NT2/D1 (cell line): Measurements from ENCODE around the gene OPA3.

Experiments used
- DNase-seq: peaks from one replicate; pipeline ENCODE4 v3.0.0-alpha.2; 2011; ENCODE audit warnings: low read depth, low spot score
- H3K27me3 ChIP-seq: 2 replicates; pipeline ENCODE4 v1.6.0; 2011; ENCODE audit warnings: mild to moderate bottlenecking; ENCODE audit not compliant: insufficient read length, insufficient read depth
- H3K36me3 ChIP-seq: 2 replicates; pipeline ENCODE4 v1.6.1; 2011; ENCODE audit warnings: mild to moderate bottlenecking, low read length, mixed read lengths; ENCODE audit not compliant: insufficient read depth, insufficient read length
- H3K4me1 ChIP-seq: 2 replicates; pipeline ENCODE4 v1.5.1; 2011; ENCODE audit not compliant: insufficient read depth, insufficient read length
- H3K4me3 ChIP-seq: 2 replicates; pipeline ENCODE4 v1.5.1; 2011; ENCODE audit warnings: low read depth; ENCODE audit not compliant: insufficient read length
- H3K9ac ChIP-seq: 2 replicates; pipeline ENCODE4 v1.6.0; 2011; ENCODE audit warnings: low read depth; ENCODE audit not compliant: insufficient read length
- H3K9me3 ChIP-seq: 2 replicates; pipeline ENCODE4 v1.5.1; 2011; ENCODE audit warnings: mild to moderate bottlenecking, low read length; ENCODE audit not compliant: insufficient read depth
- SUZ12 ChIP-seq: IDR thresholded peaks from 2 replicates; pipeline ENCODE4 v1.6.1; 2011; ENCODE audit not compliant: insufficient read length, insufficient read depth; ENCODE audit errors: extremely low read depth
- YY1 ChIP-seq: IDR thresholded peaks from 2 replicates; pipeline ENCODE4 v1.6.1; 2011; ENCODE audit not compliant: insufficient read length, insufficient read depth
- ZNF274 ChIP-seq: IDR thresholded peaks from 2 replicates; pipeline ENCODE4 v1.6.1; 2011; ENCODE audit warnings: mild to moderate bottlenecking, low read depth, low read length

OPA3 gene

DNA sequence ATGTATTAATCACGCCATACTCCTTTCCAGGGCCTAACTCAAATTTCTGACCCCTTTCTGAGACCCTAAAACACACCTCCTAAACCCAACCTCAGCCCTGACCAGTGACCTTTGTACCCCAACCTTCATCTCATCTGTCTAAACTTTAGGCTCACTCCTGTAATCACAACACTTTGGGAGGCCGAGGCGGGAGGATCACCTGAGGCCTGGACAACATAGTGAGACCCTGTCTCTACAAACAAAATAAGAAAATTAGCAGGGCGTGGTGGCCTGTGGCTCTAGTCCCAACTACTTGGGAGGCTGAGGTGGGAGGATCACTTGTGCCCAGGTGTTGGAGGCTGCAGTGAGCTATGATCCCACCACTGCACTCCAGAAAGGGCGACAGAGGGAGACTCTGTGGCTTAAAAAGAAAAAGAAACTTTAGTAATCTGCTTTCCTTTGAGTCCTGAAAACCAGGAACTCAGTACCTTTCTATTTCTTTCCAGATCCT lies 92.4 kb downstream of the OPA3 start:
- peaks cover 28% of the 10 kb centered on the region for H3K36me3 ChIP-seq
- H3K4me3 ChIP-seq, result no peak overlapping the region

GRCh38 chr19:45489216-45489855 lies 95.3 kb downstream of the OPA3 start:
- DNase-seq, result no peak
- Histone ChIP-seq H3K36me3 (peaks cover 23% of the 10 kb centered on the region), H3K4me3 (no peak overlapping the region), H3K4me1 (peaks cover 2% of the 10 kb centered on the region), H3K27me3 (no peaks in the 10 kb centered on the region), H3K9me3 (no peaks in the 10 kb centered on the region), H3K9ac (no peak overlapping the region)
- no peak for TF ChIP-seq ZNF274
- no peak for TF ChIP-seq YY1
- no peak for TF ChIP-seq SUZ12

More for the DNA sequence above, 92.4 kb downstream of the OPA3 start:
- no peak for TF ChIP-seq ZNF274
- TF ChIP-seq SUZ12, result no peak
- TF ChIP-seq YY1, result no peak
- no peaks in the 10 kb centered on the region for H3K4me1 ChIP-seq
- H3K27me3 ChIP-seq, result no peaks in the 10 kb centered on the region
- DNase-seq, result no peak
- no peak overlapping the region for H3K9ac ChIP-seq
- no peaks in the 10 kb centered on the region for H3K9me3 ChIP-seq

DNA sequence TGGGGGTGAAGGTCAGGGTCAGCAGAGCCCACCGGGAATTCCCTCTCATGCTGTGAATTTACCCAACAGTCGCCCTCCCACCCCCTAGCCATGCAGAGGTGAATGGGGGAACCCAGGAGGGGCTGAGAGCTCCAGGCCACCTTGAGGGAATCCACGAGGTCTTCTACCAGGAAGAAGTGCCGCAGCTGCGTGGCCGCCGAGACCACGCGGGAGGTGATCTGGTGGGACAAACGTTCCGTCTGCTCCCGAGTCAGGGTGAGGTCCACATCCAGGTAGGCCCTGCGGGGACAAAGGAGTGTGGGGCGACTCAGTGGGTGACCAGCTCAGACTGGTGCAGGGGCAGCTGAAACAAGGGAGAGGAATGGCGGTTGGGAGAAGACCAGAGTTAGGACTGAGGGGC lies 95.9 kb downstream of the OPA3 start:
- Histone ChIP-seq H3K36me3 (peaks cover 18% of the 10 kb centered on the region), H3K27me3 (no peaks in the 10 kb centered on the region), H3K4me1 (peaks cover 2% of the 10 kb centered on the region), H3K9ac (no peak overlapping the region), H3K4me3 (no peak overlapping the region), H3K9me3 (no peaks in the 10 kb centered on the region)
- DNase-seq, result no peak
- no peak for TF ChIP-seq YY1
- TF ChIP-seq ZNF274, result no peak
- no peak for TF ChIP-seq SUZ12

DNA sequence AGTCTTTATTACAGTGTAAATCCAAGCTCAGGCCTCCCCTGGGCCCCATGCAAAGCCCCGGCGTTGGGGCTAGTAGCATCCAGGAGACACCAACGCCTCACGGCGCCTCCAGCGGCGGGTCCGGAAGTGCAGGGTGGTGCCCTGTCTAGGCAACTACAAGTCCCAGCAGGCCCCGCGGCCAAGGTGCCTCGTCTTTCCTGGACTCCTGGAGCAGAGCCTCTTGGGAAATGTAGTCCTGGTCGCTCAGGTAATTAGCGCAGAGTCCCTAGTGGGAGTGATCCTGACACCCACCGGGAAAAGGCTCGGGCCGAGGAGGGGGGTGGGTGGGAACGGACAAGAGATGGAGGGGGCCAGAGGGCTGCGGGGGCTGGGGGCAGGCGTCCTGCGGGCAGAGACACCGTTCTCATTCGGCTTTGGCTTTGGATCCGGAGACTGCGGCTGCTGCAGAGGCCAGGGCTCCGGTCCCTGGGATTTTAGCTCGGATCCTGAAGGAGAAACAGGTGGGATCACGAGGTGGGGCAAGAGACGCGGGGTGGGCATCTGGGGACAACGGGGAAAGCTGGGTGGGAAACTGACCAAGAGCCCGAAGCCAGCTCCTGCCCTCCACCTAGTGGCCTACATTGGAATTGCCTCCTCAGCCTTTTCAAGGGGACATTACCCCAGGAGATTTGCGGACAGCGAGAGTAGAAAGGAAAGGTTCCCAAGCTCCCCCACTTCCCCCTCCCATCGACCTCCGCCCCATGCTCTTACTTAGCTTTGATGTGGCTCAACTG lies 99.1 kb downstream of the OPA3 start:
- no peak overlapping the region for H3K9ac ChIP-seq
- peak overlapping the region; percentile 28 for H3K4me3 ChIP-seq
- peaks cover 18% of the 10 kb centered on the region for H3K36me3 ChIP-seq
- no peak for DNase-seq
- H3K9me3 ChIP-seq, result no peaks in the 10 kb centered on the region
- TF ChIP-seq ZNF274 (no peak), YY1 (no peak), SUZ12 (no peak)
- H3K4me1 ChIP-seq, result peaks cover 2% of the 10 kb centered on the region
- H3K27me3 ChIP-seq, result no peaks in the 10 kb centered on the region

DNA sequence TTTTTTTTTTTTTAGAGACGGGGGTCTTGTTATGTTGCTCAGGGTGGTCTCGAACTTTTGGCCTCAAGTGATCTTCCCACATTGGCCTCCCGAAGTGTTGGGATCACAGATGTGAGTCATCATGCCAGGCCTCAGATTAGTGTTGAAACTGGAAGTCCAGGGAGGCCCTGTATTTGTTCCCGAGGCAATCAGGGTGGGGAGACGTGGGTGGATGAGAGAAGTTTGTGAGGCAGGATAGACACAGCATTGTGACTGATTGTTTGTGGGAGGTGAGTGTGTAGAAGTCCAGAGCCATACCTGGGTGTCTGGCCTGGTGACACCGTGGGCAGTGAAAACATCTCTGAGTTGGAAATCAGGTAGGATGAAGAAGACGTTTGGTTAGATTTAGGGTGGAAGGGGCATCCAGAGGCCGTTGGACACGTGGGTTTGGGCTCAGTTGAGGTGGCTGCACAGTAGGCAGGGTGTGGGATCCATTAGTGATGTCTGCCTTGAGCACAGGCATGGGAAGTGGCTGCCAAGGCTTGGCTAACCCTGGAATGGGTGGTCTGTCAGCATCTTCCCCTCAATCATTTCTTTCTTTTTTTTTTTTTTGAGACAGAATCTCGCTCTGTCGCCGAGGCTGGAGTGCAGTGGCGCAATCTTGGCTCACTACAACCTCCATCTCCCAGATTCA lies 100.2 kb downstream of the OPA3 start:
- Histone ChIP-seq H3K4me1 (peaks cover 2% of the 10 kb centered on the region), H3K4me3 (no peak overlapping the region), H3K9ac (no peak overlapping the region), H3K9me3 (no peaks in the 10 kb centered on the region), H3K36me3 (peaks cover 18% of the 10 kb centered on the region), H3K27me3 (no peaks in the 10 kb centered on the region)
- no peak for TF ChIP-seq SUZ12
- no peak for TF ChIP-seq YY1
- TF ChIP-seq ZNF274, result no peak
- DNase-seq, result no peak

- no peaks in the 10 kb centered on the region for H3K27me3 ChIP-seq
- H3K4me1 ChIP-seq, result peaks cover 2% of the 10 kb centered on the region
- no peak overlapping the region for H3K4me3 ChIP-seq
- TF ChIP-seq SUZ12, result no peak
- TF ChIP-seq YY1, result no peak
- no peak for TF ChIP-seq ZNF274
- H3K9ac ChIP-seq, result no peak overlapping the region
- no peaks in the 10 kb centered on the region for H3K9me3 ChIP-seq
- H3K36me3 ChIP-seq, result peaks cover 5% of the 10 kb centered on the region
- no peak for DNase-seq
Observed at GRCh38 chr19:45483033-45483432, 101.6 kb downstream of the OPA3 start.

DNA sequence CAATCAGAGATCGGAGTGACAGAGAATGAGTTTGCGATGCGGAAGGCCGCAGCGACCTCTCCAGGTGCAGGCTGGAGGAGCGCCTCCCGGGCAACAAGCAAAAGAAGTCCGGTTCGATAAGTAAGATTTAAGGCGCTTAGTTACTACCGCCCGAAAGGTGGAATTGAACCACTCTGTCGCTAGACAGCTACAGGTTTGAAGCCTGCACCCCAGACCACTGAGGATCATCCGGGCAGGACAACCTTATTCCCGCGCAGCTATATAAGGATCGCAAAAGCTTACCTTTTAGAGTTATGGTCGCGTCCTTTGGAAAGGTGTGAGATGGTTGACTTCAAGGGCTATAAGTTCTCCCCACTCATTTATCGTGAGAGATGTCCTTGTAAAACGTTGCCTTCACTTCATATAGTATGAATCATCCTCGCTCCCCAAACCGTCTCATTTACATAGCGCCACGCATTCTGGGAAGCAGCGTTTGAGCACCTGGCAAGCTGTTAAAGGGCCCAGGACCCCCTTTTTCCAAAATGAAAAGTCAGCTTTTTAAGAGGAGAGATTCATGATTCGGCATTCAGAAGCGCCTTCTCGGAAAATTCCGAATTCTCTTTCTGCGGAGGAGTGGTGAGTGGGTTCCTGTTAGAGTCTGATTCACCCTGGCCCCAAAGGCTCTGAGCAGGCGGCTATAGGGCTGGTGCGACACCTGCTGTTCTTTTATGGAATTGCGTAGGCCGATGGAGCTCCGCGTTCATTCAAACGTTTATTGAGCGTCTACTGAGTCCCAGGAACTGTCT lies 106.0 kb downstream of the OPA3 start:
- H3K36me3 ChIP-seq, result no peaks in the 10 kb centered on the region
- no peaks in the 10 kb centered on the region for H3K9me3 ChIP-seq
- H3K27me3 ChIP-seq, result no peaks in the 10 kb centered on the region
- TF ChIP-seq YY1 (no peak), SUZ12 (no peak), ZNF274 (no peak)
- no peak for DNase-seq
- H3K4me3 ChIP-seq, result peak overlapping the region; percentile 21
- peak overlapping the region; percentile 74 for H3K9ac ChIP-seq
- H3K4me1 ChIP-seq, result peaks cover 3% of the 10 kb centered on the region
